H9 (cell line): ENCODE results near the gene FADS1. TPM values are rescaled to one million over a fixed set of nuclear protein-coding genes. Genes with fewer than 3 reads are reported as not detected.

Experiments
- DNase-seq: peaks from one replicate; pipeline ENCODE4 v3.0.0-alpha.2; 2017
- H2AFZ ChIP-seq: one replicate; pipeline ENCODE4 v1.6.1; 2013; ENCODE audit warnings: mild to moderate bottlenecking, low read length, control low read depth, moderate library complexity
- H2AK5ac ChIP-seq: 2 replicates; pipeline ENCODE4 v1.6.1; 2013; ENCODE audit warnings: low read length, control low read depth, mixed read lengths; ENCODE audit not compliant: insufficient read length
- H2BK120ac ChIP-seq: one replicate; pipeline ENCODE4 v1.6.1; 2013; ENCODE audit warnings: low read depth, mild to moderate bottlenecking, low read length, control low read depth, inconsistent platforms; ENCODE audit not compliant: poor library complexity, severe bottlenecking
- H2BK12ac ChIP-seq: 2 replicates; pipeline ENCODE4 v1.6.1; 2013; ENCODE audit warnings: low read length, control low read depth, mixed read lengths, low read depth; ENCODE audit not compliant: insufficient read length
- H2BK15ac ChIP-seq: 2 replicates; pipeline ENCODE4 v1.6.1; 2013; ENCODE audit warnings: low read depth, low read length, control low read depth
- H2BK20ac ChIP-seq: one replicate; pipeline ENCODE4 v1.6.1; 2013; ENCODE audit warnings: low read depth, mild to moderate bottlenecking, low read length, control low read depth, inconsistent platforms; ENCODE audit not compliant: poor library complexity, severe bottlenecking
- H2BK5ac ChIP-seq: 2 replicates; pipeline ENCODE4 v1.6.1; 2013; ENCODE audit warnings: low read length, control low read depth, mixed read lengths; ENCODE audit not compliant: insufficient read length
- H3K14ac ChIP-seq: 2 replicates; pipeline ENCODE4 v1.6.1; 2013; ENCODE audit warnings: low read length, control low read depth; ENCODE audit not compliant: insufficient read depth
- H3K18ac ChIP-seq: 2 replicates; pipeline ENCODE4 v1.6.1; 2013; ENCODE audit warnings: low read depth, mild to moderate bottlenecking, mixed read lengths, low read length, control low read depth; ENCODE audit not compliant: insufficient read length
- H3K23ac ChIP-seq: 2 replicates; pipeline ENCODE4 v1.6.1; 2013; ENCODE audit warnings: low read length, control low read depth, mixed read lengths, low read depth; ENCODE audit not compliant: insufficient read length
- H3K23me2 ChIP-seq: 2 replicates; pipeline ENCODE4 v1.6.1; 2013; ENCODE audit warnings: low read depth, mild to moderate bottlenecking, mixed read lengths, low read length, control low read depth; ENCODE audit not compliant: insufficient read length, poor library complexity, severe bottlenecking
- H3K27ac ChIP-seq: 2 replicates; pipeline ENCODE4 v1.5.1; 2013; ENCODE audit warnings: low read length, control low read depth, mixed read lengths, low read depth; ENCODE audit not compliant: insufficient read length
- H3K27me3 ChIP-seq: 2 replicates; pipeline ENCODE4 v1.6.1; 2013; ENCODE audit warnings: low read length, control low read depth, inconsistent platforms; ENCODE audit not compliant: insufficient read depth
- H3K4ac ChIP-seq: 2 replicates; pipeline ENCODE4 v1.6.1; 2013; ENCODE audit warnings: low read depth, mild to moderate bottlenecking, control low read depth, inconsistent platforms, low read length, moderate library complexity
- H3K4me1 ChIP-seq: 2 replicates; pipeline ENCODE4 v1.6.1; 2013; ENCODE audit warnings: low read length, control low read depth, inconsistent platforms; ENCODE audit not compliant: insufficient read depth
- H3K4me2 ChIP-seq: 2 replicates; pipeline ENCODE4 v1.6.1; 2013; ENCODE audit warnings: low read length, control low read depth, mixed read lengths; ENCODE audit not compliant: insufficient read length, insufficient read depth
- H3K56ac ChIP-seq: 2 replicates; pipeline ENCODE4 v1.6.1; 2013; ENCODE audit warnings: low read depth, mild to moderate bottlenecking, mixed read lengths, low read length, control low read depth; ENCODE audit not compliant: insufficient read length
- H3K79me1 ChIP-seq: 2 replicates; pipeline ENCODE4 v1.6.1; 2013; ENCODE audit warnings: low read depth, mild to moderate bottlenecking, moderate library complexity, low read length, control low read depth, inconsistent platforms; ENCODE audit not compliant: insufficient read depth, poor library complexity, severe bottlenecking
- H3K79me2 ChIP-seq: 2 replicates; pipeline ENCODE4 v1.6.1; 2013; ENCODE audit warnings: low read length, control low read depth, inconsistent platforms; ENCODE audit not compliant: insufficient read depth
- H3K9ac ChIP-seq: 2 replicates; pipeline ENCODE4 v1.6.1; 2013; ENCODE audit warnings: low read length, control low read depth, mixed read lengths; ENCODE audit not compliant: insufficient read length; ENCODE audit errors: extremely low read depth
- H3K9me3 ChIP-seq: one replicate; pipeline ENCODE4 v1.6.1; 2013; ENCODE audit warnings: low read depth, low read length, inconsistent platforms; ENCODE audit not compliant: control insufficient read depth
- H3T11ph ChIP-seq: one replicate; pipeline ENCODE4 v1.6.1; 2013; ENCODE audit warnings: mild to moderate bottlenecking, low read length, control low read depth, inconsistent platforms
- H4K20me1 ChIP-seq: one replicate; pipeline ENCODE4 v1.6.1; 2013; ENCODE audit not compliant: control insufficient read depth, insufficient read length, insufficient read depth
- H4K5ac ChIP-seq: 2 replicates; pipeline ENCODE4 v1.6.1; 2013; ENCODE audit warnings: low read depth, mild to moderate bottlenecking, mixed read lengths, low read length, control low read depth; ENCODE audit not compliant: insufficient read length
- H4K8ac ChIP-seq: replicated peaks from 2 replicates; pipeline ENCODE4 v1.6.1; 2013; ENCODE audit warnings: low read length, control low read depth, mixed read lengths, low read depth; ENCODE audit not compliant: insufficient read length
- H4K91ac ChIP-seq: 2 replicates; pipeline ENCODE4 v1.6.1; 2013; ENCODE audit warnings: low read depth, mild to moderate bottlenecking, moderate library complexity, mixed read lengths, low read length, control low read depth; ENCODE audit not compliant: insufficient read length
- H3K27ac Mint-ChIP-seq, 3 experiments: 2 replicates in 2 of 3; 3 replicates in 1 of 3; pipeline ENCODE4 v1.8.0; 2020 to 2021; ENCODE audit warnings: mixed read lengths in 3 of 3, mild to moderate bottlenecking in 1 of 3, moderate library complexity in 1 of 3
- H3K27me3 Mint-ChIP-seq: 2 replicates; pipeline ENCODE4 v1.8.0; 2021; ENCODE audit warnings: low read depth, mild to moderate bottlenecking, moderate library complexity, mixed read lengths
- H3K36me3 Mint-ChIP-seq, 3 experiments: 2 replicates in 2 of 3; 3 replicates in 1 of 3; pipeline ENCODE4 v1.8.0; 2020 to 2021; ENCODE audit warnings: low read depth in 3 of 3, mixed read lengths in 3 of 3; ENCODE audit not compliant: insufficient read depth in 1 of 3
- H3K4me1 Mint-ChIP-seq, 2 experiments: 2 replicates each; pipeline ENCODE4 v1.8.0; 2020; ENCODE audit warnings: mixed read lengths in 2 of 2
- H3K4me3 Mint-ChIP-seq, 2 experiments: 2 replicates in 1 of 2; 3 replicates in 1 of 2; pipeline ENCODE4 v1.8.0; 2020 to 2021; ENCODE audit warnings: mild to moderate bottlenecking in 2 of 2, mixed read lengths in 2 of 2, moderate library complexity in 1 of 2
- H3K9me3 Mint-ChIP-seq, 2 experiments: 2 replicates in 1 of 2; 3 replicates in 1 of 2; pipeline ENCODE4 v1.8.0; 2020; ENCODE audit warnings: mild to moderate bottlenecking in 2 of 2, mixed read lengths in 2 of 2, moderate library complexity in 1 of 2
- WGBS: extraction: QIAGEN DNeasy Blood & Tissue Kit; methylation state at CpG from one replicate; pipeline ENCODE4 v1.1.7; 2013; ENCODE audit warnings: missing lambda C conversion rate, low lambda C conversion rate, mixed read lengths; ENCODE audit not compliant: insufficient read length; ENCODE audit errors: extremely low coverage; 5-methylcytosine and 5-hydroxymethylcytosine counted together
- total RNA-seq: library from RNA; stranded (reverse); gene quantifications from 2 replicates; pipeline ENCODE4 v1.2.1, GENCODE V29; 2021
- TF ChIP-seq, protein P1 (sequence below): fragments of 200-600 bp; sonication (generic); conservative IDR thresholded peaks from 3 replicates; pipeline ENCODE4 v1.8.0; 2021; ENCODE audit warnings: antibody characterized with exemption, mild to moderate bottlenecking

Gene FADS1
- total RNA-seq, 1 experiment from 2014 or later: 125 TPM

DNA sequence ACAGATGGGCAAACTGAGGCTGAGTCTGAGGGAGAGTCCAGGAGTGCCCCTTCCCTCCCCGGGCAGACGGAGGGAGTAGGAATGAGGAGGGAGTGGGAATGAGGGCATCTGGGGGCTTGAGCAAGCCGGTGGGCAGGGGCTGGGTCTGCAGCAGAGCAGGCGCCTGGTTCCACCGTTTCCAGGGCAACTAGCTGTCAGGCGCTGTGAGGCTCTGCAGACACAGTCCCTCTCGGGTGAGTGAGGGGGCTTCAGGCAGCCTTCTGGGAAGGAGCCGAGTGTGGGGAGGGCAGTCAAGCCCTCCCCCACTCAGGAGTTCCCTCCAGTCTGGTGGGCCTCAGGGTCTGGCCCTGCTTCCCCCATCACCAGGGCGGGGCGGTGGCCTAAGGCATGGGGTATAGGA is 43.4 kb downstream of the FADS1 start:
- WGBS: no CpG with 5 or more reads among the region's 10 CpGs
- H4K8ac ChIP-seq: no peak overlapping the region

More for the DNA sequence above, 43.4 kb downstream of the FADS1 start:
- H2BK5ac ChIP-seq: no peak overlapping the region
- H2AFZ ChIP-seq: no peak overlapping the region
- no peak overlapping the region for H3K18ac ChIP-seq
- H3K79me1 ChIP-seq: no peaks in the 10 kb centered on the region
- peaks cover 3 to 7% (median 6%) of the 10 kb centered on the region in 3 experiments for H3K36me3 Mint-ChIP-seq
- peaks cover 0 to 5% of the 10 kb centered on the region in 2 experiments; a peak in 2 of 5 replicates for H3K9me3 Mint-ChIP-seq
- no peak overlapping the region for H2BK12ac ChIP-seq
- H4K5ac ChIP-seq: no peak overlapping the region
- no peak overlapping the region for H2BK15ac ChIP-seq
- H3K27ac Mint-ChIP-seq: peak overlapping the region in 1 of 3 experiments; percentile 79; a peak in 1 of 7 replicates
- H3K14ac ChIP-seq: no peak overlapping the region
- H3K27ac ChIP-seq: no peak overlapping the region
- no peak overlapping the region for H4K91ac ChIP-seq
- no peak overlapping the region for H3K56ac ChIP-seq
- H3K4me1 ChIP-seq: no peaks in the 10 kb centered on the region
- no peaks in the 10 kb centered on the region for H3K27me3 ChIP-seq
- H3K23me2 ChIP-seq: no peaks in the 10 kb centered on the region
- H3K4me2 ChIP-seq: no peak overlapping the region
- peaks cover 20 to 31% of the 10 kb centered on the region in 2 experiments for H3K4me1 Mint-ChIP-seq
- no peak overlapping the region for H3K9ac ChIP-seq
- no peaks in the 10 kb centered on the region for H4K20me1 ChIP-seq
- no peak overlapping the region for H3K4me3 Mint-ChIP-seq
- H3T11ph ChIP-seq: no peak overlapping the region
- H2AK5ac ChIP-seq: no peak overlapping the region
- no peak overlapping the region for H3K4ac ChIP-seq
- H2BK120ac ChIP-seq: no peak overlapping the region
- no peaks in the 10 kb centered on the region for H3K79me2 ChIP-seq
- no peak for DNase-seq
- no peak overlapping the region for H2BK20ac ChIP-seq
- no peak overlapping the region for H3K23ac ChIP-seq
- TF ChIP-seq, protein P1, sequence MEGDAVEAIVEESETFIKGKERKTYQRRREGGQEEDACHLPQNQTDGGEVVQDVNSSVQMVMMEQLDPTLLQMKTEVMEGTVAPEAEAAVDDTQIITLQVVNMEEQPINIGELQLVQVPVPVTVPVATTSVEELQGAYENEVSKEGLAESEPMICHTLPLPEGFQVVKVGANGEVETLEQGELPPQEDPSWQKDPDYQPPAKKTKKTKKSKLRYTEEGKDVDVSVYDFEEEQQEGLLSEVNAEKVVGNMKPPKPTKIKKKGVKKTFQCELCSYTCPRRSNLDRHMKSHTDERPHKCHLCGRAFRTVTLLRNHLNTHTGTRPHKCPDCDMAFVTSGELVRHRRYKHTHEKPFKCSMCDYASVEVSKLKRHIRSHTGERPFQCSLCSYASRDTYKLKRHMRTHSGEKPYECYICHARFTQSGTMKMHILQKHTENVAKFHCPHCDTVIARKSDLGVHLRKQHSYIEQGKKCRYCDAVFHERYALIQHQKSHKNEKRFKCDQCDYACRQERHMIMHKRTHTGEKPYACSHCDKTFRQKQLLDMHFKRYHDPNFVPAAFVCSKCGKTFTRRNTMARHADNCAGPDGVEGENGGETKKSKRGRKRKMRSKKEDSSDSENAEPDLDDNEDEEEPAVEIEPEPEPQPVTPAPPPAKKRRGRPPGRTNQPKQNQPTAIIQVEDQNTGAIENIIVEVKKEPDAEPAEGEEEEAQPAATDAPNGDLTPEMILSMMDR: no peak
- no peaks in the 10 kb centered on the region; the same call in 1 of the 2 replicates for H3K27me3 Mint-ChIP-seq
- no peaks in the 10 kb centered on the region for H3K9me3 ChIP-seq
